ENCODE measurements around the gene HECW1.

Gene HECW1

DNA sequence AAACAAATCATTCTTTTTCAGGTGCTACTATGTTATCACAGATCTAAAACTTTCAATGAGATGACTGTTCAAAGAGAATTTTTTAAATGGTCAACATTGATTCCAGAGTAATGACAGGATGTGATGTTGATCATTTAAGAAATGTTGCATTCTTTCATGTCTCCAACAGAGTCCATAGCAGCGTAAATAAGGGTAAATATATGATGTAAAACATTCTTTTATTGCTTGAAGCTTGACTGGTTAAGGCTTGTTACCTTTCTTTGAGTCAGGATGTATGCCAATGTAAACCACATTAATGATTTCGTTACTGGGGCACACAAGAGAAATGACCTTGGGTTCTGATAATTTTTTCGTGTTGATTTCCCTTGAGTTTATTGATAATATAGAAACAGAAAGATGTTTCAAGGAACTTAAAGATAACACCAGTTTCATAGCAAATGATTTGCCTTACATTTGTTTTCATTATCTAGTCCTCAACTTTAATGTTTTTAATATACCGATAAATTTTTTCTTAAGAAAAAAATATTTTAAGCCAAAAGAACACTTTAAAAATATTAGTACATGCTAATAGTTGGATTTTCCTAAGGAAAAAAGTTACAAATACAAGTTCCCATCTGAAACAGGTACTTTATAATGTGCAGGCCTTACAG is 473.9 kb downstream of the HECW1 start:
- TF ChIP-seq, protein P1, sequence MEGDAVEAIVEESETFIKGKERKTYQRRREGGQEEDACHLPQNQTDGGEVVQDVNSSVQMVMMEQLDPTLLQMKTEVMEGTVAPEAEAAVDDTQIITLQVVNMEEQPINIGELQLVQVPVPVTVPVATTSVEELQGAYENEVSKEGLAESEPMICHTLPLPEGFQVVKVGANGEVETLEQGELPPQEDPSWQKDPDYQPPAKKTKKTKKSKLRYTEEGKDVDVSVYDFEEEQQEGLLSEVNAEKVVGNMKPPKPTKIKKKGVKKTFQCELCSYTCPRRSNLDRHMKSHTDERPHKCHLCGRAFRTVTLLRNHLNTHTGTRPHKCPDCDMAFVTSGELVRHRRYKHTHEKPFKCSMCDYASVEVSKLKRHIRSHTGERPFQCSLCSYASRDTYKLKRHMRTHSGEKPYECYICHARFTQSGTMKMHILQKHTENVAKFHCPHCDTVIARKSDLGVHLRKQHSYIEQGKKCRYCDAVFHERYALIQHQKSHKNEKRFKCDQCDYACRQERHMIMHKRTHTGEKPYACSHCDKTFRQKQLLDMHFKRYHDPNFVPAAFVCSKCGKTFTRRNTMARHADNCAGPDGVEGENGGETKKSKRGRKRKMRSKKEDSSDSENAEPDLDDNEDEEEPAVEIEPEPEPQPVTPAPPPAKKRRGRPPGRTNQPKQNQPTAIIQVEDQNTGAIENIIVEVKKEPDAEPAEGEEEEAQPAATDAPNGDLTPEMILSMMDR (IDR thresholded peaks at IDR 0.05; ENCODE audit: low read depth, low read length, missing control alignments) = no peak
- DNase-seq = no peak
- Histone ChIP-seq H3K4me3 (ENCODE audit: low read depth, low read length) (no peak overlapping the region), H3K27me3 (replicated peaks) (no peaks in the 10 kb centered on the region), H3K27ac (peak overlapping the region; percentile 29), H3K36me3 (replicated peaks) (no peaks in the 10 kb centered on the region)
- in situ Hi-C loops (cut with HindIII; ENCODE audit: low pct_ligation_motif_present, low sequenced_read_pairs) = no loop called here

DNA sequence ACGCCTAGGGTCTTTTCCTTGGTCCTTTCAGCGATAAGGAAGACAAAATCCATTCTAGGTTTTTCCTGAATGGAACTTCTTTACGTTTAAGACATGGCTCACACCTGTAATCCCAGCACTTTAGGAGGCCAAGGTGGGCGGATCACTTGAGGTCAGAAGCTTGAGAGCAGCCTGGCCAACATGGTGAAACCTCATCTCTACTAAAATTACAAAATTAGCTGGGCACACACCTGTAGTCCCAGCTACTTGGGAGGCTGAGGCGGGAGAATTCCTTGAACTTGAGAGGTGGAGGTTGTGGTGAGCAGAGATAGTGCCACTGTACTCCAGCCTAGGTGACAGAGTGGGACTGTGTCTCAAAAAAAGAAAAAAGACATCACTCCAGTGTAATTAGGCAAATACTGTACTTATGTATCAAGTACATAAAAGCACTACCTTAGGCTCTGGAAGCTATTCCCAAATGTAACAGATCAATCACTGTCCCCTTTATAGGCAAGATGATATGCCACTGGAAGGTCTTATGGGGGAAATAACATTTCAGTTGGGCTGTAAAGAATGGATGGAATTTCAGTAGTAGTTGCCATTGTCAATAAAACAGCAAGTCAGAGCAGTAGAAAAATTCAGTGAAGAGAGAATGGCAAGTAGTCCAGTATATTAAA is 476.2 kb downstream of the HECW1 start:
- Histone ChIP-seq H3K27me3 (replicated peaks) (no peaks in the 10 kb centered on the region), H3K36me3 (replicated peaks) (no peaks in the 10 kb centered on the region), H3K4me3 (ENCODE audit: low read depth, low read length) (no peak overlapping the region), H3K27ac (no peak overlapping the region)
- in situ Hi-C loops (cut with HindIII; ENCODE audit: low pct_ligation_motif_present, low sequenced_read_pairs) = no loop called here
- DNase-seq = no peak
- TF ChIP-seq, protein P1 (IDR thresholded peaks at IDR 0.05; ENCODE audit: low read depth, low read length, missing control alignments) = no peak

DNA sequence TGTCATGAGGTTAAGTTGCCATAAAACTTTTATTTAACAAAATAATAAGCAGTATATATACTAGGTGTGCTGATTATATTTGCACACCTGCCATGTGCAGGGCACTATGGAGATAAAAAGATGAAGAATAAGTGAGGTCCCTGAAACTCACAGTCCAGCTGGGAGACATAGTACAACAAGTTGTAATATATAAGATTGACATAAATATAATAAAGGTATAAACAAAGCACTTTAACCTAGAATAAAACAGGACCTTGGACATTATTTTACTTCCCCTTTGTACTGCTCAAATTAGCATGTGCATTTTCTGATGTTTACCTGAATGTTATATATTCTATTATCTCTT is 476.7 kb downstream of the HECW1 start:
- no peak overlapping the region for H3K27ac ChIP-seq
- in situ Hi-C loops (cut with HindIII; ENCODE audit: low pct_ligation_motif_present, low sequenced_read_pairs) = no loop called here

DNA sequence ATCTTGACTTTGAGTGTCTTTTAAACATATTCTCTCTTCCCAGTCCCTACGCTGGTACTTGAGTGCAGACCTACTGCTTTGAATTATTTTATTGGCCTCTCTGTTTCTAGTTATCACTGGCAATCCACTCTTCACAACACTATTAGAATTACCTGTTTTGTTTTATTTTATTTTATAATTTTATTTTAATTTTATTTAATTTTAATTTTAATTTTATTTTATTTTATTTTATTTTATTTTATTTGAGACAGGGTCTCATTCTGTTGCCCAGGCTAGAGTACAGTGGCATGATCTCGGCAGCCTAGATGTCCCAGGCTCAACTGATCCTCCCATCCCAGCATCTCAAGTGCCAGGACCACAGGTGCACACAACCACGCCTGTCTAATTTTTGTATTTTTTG is 477.3 kb downstream of the HECW1 start:
- TF ChIP-seq, protein P1 (IDR thresholded peaks at IDR 0.05; ENCODE audit: low read depth, low read length, missing control alignments) = no peak
- Histone ChIP-seq H3K27ac (no peak overlapping the region), H3K27me3 (replicated peaks) (no peaks in the 10 kb centered on the region), H3K36me3 (replicated peaks) (no peaks in the 10 kb centered on the region), H3K4me3 (ENCODE audit: low read depth, low read length) (no peak overlapping the region)
- in situ Hi-C loops (cut with HindIII; ENCODE audit: low pct_ligation_motif_present, low sequenced_read_pairs) = no loop called here
- DNase-seq = no peak

More for the DNA sequence above, 476.7 kb downstream of the HECW1 start:
- no peak for DNase-seq
- no peak overlapping the region for H3K4me3 ChIP-seq (ENCODE audit: low read depth, low read length)
- no peaks in the 10 kb centered on the region for H3K27me3 ChIP-seq (replicated peaks)
- no peaks in the 10 kb centered on the region for H3K36me3 ChIP-seq (replicated peaks)
- TF ChIP-seq, protein P1 (IDR thresholded peaks at IDR 0.05; ENCODE audit: low read depth, low read length, missing control alignments) = no peak

DNA sequence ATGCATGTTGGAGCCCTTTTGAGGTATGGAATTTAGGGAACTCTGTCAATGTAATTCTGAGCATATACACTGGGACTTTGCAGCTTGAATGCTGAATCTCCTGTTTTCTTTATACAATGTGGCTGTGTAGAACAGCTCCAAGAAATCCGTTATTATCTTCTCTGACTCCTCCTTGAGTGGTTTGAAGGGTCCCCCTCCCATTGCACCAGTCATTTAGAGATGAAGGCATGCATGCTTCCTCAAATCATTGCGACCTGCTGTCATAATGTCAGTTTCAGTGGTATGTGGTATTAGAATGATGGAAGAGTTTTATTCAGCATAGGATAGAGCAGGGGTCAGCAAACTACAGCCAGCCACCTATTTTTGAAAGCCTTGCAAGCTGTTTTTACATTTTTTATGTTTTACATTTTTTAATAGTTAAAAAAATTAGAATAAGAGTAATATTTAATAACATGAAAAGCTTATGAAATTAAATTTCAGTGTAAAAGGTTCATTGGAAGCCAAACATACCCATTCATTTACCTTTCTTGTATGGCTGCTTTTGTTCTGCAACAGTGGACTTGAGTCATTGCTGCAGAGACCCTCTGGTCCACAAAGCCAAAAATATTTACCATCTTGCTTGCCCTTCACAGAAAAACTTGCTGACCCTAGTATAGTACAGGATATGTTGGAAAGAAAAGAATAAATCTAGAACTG is 478.6 kb downstream of the HECW1 start:
- DNase-seq = no peak
- Histone ChIP-seq H3K4me3 (ENCODE audit: low read depth, low read length) (no peak overlapping the region), H3K27me3 (replicated peaks) (no peaks in the 10 kb centered on the region), H3K36me3 (replicated peaks) (peaks cover 2% of the 10 kb centered on the region), H3K27ac (peak overlapping the region; percentile 17)
- in situ Hi-C loops (cut with HindIII; ENCODE audit: low pct_ligation_motif_present, low sequenced_read_pairs) = no loop called here
- TF ChIP-seq, protein P1 (IDR thresholded peaks at IDR 0.05; ENCODE audit: low read depth, low read length, missing control alignments) = no peak

Measured in brain microvascular endothelial cell (primary cell).